Left cardiac atrium (tissue), 4 donors: ENCODE results near the gene SIPA1. TPM values are rescaled to one million over a fixed set of nuclear protein-coding genes. Genes with fewer than 3 reads are reported as not detected.

Source experiments
- ATAC-seq, 2 donors: fragments of 200-7000 bp; cut with Tn5 transposase; one replicate each; pipeline ENCODE4 v1.9.1; 2020; ENCODE audit warnings: mild to moderate bottlenecking in 2 of 2, moderate library complexity in 2 of 2
- DNase-seq: peaks from one replicate; pipeline ENCODE4 v3.0.0-alpha.2; 2020
- intact Hi-C, 2 donors: fragments of 100-400 bp; cut with DNase I; formaldehyde crosslinking; loops; one replicate each; pipeline versions ENCODE4 v1.14.1 to v1.15.1; 2022 to 2023
- total RNA-seq, 2 donors: library from RNA; stranded (reverse); fragmentation: NEBNext Ultra II Directional; extraction: Animal tissue kit (Norgen Biotek cat#: 25700); gene quantifications; one replicate each; pipeline ENCODE4 v1.2.1, GENCODE V29; 2021
- donor health status: DM: no; HTN: yes; CAD: no.
- donor health status: DM: no; HTN: yes; CAD: no; lungs with severe emphysema.
- donor health status: DM: yes; HTN: yes; CAD: no.
- donor health status: Dilated cardiomyopathy.

Gene SIPA1
- total RNA-seq, 2 donors from 2014 or later: 31.7 to 33.0 TPM

DNA sequence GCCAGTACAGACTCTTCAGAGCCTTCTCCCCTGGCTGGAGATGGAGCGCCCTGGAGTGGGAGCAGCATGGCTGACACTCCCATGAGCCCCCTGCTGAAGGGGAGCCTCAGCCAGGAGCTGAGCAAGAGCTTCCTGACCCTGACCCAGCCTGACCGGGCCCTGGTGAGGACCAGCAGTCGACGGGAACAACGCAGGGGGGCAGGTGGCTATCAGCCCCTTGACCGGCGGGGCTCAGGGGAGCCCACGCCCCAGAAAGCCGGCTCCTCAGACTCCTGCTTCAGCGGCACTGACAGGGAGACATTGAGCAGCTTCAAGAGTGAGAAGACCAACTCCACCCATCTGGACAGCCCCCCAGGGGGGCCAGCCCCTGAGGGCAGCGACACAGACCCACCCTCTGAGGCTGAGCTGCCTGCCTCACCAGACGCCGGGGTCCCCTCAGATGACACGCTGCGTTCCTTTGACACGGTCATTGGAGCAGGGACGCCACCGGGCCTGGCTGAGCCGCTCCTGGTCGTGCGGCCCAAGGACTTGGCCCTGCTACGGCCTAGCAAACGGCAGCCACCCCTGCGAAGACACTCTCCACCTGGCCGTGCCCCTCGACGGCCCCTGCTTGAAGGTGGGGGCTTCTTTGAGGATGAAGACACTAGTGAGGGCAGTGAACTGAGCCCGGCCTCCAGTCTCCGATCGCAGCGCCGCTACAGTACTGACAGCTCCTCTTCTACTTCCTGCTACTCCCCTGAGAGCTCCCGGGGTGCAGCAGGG is 19.7 kb upstream of the SIPA1 start:
- ATAC-seq: no peak
- intact Hi-C loops: loop anchor here in 1 of 2 donors (5.0 kb wide), 1 partner anchor 94 kb away; the partner anchor contains the start of gene KAT5
- DNase-seq: no peak

GRCh38 chr11:65618763-65619162 is 19.1 kb upstream of the SIPA1 start:
- intact Hi-C loops: loop anchor here in 1 of 2 donors (5.0 kb wide), 1 partner anchor 94 kb away; the partner anchor contains the start of gene KAT5
- DNase-seq: no peak
- no peak for ATAC-seq

- DNase-seq: no peak
- ATAC-seq: no peak
- intact Hi-C loops: loop anchor here in 1 of 2 donors (5.0 kb wide), 1 partner anchor 93 kb away; the partner anchor contains the start of gene KAT5
These were observed 18.5 kb upstream of the SIPA1 start for GRCh38 chr11:65619281-65619928.

- DNase-seq (no peak), ATAC-seq (no peak)
- intact Hi-C loops: no loop called here
These were observed 17.2 kb upstream of the SIPA1 start for GRCh38 chr11:65620666-65621065.

GRCh38 chr11:65621460-65621859 is 16.4 kb upstream of the SIPA1 start:
- intact Hi-C loops: no loop called here
- DNase-seq (no peak), ATAC-seq (no peak)

DNA sequence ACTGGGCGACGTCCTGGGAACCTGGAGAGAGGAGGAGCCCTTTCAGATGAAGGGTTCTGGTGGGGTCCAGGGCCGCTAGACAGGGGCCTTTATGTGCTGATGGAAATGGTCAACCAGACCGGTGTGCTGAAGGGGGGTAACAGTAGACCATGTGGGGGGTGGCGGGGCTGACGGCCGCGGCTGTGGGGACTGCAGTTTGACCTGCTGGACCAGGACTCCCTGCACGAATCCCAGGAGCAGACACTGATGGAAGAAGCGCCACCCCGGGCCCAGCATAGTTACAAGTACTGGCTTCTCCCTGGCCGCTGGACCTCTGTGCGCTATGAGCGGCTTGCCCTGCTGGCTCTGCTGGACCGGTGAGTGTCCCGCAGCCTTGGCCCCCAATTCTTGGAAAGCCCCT is 15.9 kb upstream of the SIPA1 start:
- ATAC-seq (no peak), DNase-seq (no peak)
- intact Hi-C loops: no loop called here

- ATAC-seq (no peak), DNase-seq (no peak)
- intact Hi-C loops: no loop called here
These were observed 14.7 kb upstream of the SIPA1 start for GRCh38 chr11:65623177-65623576.

- intact Hi-C loops: no loop called here
- DNase-seq: no peak
- ATAC-seq: no peak
These were observed 13.9 kb upstream of the SIPA1 start for GRCh38 chr11:65623852-65624616.

DNA sequence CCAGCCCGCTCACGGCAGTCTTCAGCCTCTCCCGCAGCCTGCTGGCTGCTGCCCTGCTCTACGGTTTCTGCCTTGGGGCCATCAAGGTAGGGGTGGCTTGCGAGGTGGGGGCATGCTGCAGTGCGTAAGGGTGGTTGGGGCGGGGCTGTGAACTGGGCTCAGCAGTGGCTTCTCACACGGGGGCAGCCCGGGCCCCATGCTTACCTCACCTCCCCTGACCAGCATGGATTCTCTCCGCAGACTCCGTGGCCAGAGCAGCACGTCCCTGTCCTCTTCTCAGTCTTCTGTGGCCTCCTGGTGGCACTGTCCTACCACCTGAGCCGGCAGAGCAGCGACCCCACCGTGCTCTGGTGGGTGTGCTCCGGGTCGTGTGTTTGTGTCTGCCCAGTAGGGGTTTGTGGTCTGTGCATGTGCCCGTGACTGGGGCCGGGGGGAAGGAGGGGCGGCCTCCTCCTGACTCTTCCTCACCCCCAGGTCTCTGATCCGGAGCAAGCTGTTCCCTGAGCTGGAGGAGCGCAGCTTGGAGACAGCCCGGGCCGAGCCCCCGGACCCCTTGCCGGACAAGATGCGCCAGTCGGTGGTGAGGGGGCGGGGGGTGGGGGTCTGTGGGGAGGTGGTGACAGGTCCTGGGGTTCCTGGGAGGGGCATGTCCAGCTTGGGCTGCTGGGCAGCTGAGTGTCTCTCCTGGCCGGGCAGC is 12.8 kb upstream of the SIPA1 start:
- DNase-seq (no peak), ATAC-seq (no peak)
- intact Hi-C loops: loop anchor here in 1 of 2 donors (5.0 kb wide), 1 partner anchor 192 kb away; no protein-coding TSS in a partner anchor

DNA sequence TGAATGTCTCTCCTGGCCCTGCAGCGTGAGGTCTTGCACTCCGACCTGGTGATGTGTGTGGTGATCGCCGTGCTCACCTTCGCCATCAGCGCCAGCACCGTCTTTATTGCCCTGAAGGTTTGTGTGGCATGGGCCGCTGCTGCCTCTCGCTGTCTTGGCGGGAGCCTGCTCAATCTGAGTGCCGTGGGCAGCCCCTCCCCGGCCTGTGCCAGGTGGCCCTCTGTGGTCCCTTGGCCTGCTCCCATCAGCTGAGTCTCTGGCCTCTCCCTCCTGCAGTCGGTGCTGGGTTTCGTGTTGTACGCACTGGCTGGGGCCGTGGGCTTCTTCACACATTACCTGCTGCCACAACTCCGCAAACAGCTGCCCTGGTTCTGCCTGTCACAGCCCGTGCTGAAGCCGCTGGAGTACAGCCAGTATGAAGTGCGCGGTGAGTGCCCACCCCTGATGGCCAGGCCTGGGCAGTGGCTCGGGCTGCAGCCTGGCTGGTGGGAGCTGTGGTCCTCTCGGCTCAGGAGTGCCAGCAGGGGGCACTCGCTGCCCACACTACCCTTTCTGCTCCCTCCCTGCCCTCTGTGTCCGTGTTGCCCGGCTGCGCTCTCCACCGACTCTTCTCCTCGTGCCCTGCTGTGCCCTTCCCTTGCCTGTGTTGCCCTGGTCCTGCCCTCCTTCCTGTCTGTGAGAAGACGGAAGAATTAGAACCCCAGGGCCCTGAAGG is 12.1 kb upstream of the SIPA1 start:
- peak; percentile 65 for DNase-seq
- intact Hi-C loops: loop anchor here in 1 of 2 donors (5.0 kb wide), 1 partner anchor 192 kb away; no protein-coding TSS in a partner anchor
- ATAC-seq: peak; percentile 71 to 78

GRCh38 chr11:65627202-65627601 is 10.7 kb upstream of the SIPA1 start:
- intact Hi-C loops: loop anchor here in 1 of 2 donors (5.0 kb wide), 1 partner anchor 190 kb away; no protein-coding TSS in a partner anchor
- ATAC-seq: no peak
- DNase-seq: no peak

DNA sequence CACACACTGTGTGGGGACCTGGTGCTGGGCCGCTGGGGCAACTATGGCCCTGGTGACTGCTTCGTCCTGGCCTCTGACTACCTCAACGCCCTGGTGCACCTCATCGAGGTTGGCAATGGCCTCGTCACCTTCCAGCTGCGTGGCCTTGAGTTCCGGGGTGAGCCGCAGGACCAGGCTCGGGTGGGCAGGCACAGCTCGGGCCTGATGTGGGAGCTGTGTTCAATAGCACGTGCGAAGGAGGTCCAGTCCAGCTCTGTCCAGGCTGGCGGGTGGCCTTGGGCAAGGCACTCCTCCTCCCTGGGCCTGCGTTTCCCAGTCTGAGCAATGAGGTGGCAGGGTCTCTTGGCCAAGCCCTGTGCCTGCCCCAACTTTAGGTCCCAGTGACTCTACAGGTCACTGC is 8.3 kb upstream of the SIPA1 start:
- DNase-seq (no peak), ATAC-seq (no peak)
- intact Hi-C loops: loop anchor here in 1 of 2 donors (5.0 kb wide), 1 partner anchor 188 kb away; no protein-coding TSS in a partner anchor

DNA sequence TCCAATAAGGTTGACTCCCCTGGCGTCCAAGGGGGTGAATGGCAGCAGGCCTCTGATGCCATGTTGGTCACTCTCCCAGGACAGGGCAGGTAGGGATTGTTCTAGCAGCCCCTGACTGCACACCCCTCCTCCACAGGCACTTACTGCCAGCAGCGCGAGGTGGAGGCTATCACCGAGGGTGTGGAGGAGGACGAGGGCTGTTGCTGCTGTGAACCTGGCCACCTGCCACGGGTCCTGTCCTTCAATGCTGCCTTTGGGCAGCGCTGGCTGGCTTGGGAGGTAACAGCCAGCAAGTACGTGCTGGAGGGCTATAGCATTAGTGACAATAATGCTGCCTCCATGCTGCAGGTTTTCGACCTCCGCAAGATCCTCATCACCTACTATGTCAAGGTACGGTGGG is 7.7 kb upstream of the SIPA1 start:
- intact Hi-C loops: no loop called here
- ATAC-seq (peak; percentile 6 to 14), DNase-seq (no peak)

DNA sequence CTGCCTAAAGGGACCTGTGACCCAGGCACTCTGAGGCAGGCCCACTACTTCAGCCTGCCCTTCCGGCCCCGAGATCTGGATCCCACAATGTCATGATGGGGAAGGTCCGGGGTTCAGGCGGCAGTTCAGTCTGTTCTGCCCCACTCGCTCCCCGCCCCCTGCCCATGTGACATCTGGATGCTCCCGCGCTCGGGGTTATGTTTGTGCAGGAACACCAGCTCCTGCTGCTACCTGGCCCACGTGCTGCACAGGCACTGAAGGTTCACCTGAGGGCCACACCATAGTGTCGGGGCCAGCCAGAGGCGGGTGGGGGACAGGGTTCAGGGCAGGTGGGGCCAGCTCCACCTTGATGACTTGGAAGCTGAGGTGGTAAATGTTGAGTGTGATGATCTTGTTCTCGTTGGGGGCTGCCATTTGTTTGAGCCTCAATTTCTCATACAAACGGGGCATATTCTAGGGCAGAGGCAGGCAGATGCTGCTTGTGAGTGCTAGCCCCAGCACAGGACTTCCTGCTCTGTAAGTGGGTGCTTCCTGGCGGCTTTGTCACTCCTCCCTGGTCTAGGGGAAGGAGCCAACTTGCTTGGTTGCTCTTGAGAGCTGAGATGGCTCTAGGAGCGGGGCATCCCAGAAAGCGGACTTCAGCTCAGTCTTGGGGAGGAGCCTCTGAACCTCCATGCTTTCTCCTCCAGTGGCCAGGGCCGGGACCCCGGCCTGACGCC is 4.4 kb upstream of the SIPA1 start:
- no peak for ATAC-seq
- intact Hi-C loops: no loop called here
- no peak for DNase-seq

- no peak for ATAC-seq
- intact Hi-C loops: no loop called here
- no peak for DNase-seq
These were observed 3.8 kb upstream of the SIPA1 start for GRCh38 chr11:65634109-65634436.

DNA sequence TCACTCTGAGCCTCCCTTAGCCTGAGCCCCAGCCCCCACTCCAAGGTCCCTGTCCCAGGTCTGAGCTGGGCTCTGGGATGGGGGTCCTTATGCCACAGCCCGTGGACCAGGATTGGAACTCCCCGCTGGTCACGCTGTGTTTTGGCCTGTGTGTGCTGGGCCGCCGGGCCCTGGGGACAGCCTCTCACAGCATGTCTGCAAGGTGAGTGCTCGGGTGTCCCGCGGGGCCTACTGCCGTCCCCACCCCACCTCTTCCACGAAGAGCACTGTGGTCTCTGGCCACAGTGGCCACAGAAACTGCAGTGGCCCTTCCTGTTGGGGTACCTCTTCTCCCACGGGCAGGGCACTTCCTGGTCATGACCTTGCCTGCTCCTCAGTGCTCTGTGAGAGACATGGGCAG is 3.5 kb upstream of the SIPA1 start:
- ATAC-seq (no peak), DNase-seq (no peak)
- intact Hi-C loops: no loop called here

DNA sequence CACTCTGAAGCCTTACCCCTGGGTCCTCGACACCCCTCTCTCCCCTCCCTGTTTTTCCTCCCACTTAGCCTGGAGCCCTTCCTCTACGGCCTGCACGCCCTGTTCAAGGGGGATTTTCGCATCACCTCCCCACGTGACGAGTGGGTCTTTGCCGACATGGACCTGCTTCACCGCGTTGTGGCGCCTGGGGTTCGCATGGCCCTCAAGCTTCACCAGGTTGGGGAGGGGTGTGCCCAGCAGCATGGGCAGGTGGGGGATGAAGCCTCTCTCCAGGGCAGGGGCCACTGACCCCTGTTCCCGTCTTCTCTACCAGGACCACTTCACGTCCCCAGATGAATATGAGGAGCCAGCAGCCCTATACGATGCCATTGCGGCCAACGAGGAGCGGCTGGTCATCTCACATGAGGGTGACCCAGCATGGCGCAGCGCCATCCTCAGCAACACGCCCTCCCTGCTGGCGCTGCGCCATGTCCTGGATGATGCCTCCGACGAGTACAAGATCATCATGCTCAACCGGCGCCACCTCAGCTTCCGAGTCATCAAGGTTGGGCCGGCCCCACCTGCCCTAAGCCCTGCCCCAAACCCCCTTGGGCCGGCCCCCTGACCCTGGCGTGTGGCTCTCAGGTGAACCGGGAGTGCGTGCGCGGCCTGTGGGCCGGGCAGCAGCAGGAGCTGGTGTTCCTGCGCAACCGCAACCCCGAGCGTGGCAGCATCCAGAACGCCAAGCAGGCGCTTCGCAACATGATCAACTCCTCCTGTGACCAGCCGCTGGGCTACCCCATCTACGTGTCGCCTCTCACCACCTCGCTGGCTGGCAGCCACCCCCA is 2.8 kb upstream of the SIPA1 start:
- intact Hi-C loops: no loop called here
- ATAC-seq: no peak
- DNase-seq: no peak
